OCI-LY3 (cell line): ENCODE measurements around the gene POLR3H.
A peak's percentile ranks its signal among the peaks of the same experiment; 100 is the strongest.

Experiments
- H2AFZ ChIP-seq: fragments of 200-600, 300-600 bp; shearing (Covaris generic); 2 replicates; pipeline ENCODE4 v1.6.0; 2014; ENCODE audit warnings: antibody characterized with exemption, low read depth, low read length
- H3K27ac ChIP-seq: fragments of 200-600, 300-600 bp; sonication (generic); 2 replicates; pipeline ENCODE4 v1.5.1; 2014; ENCODE audit warnings: mild to moderate bottlenecking, low read length, moderate library complexity, mixed read lengths
- H3K27me3 ChIP-seq: fragments of 200-600, 300-600 bp; sonication (generic); 2 replicates; pipeline ENCODE4 v1.6.1; 2014; ENCODE audit warnings: low read depth, low read length, mixed read lengths
- H3K36me3 ChIP-seq: fragments of 200-600, 300-600 bp; sonication (generic); replicated peaks from 2 replicates; pipeline ENCODE3; 2014; ENCODE audit warnings: low read depth, low read length, mixed read lengths
- H3K4me1 ChIP-seq: fragments of 300-600, 200-600 bp; sonication (generic); 2 replicates; pipeline ENCODE4 v1.6.1; 2014; ENCODE audit warnings: low read length, mixed read lengths
- H3K4me2 ChIP-seq: fragments of 200-600, 300-600 bp; sonication (generic); 2 replicates; pipeline ENCODE4 v1.6.1; 2014; ENCODE audit warnings: low read length, mixed read lengths
- H3K4me3 ChIP-seq: fragments of 300-600, 200-600 bp; sonication (generic); 2 replicates; pipeline ENCODE4 v1.5.1; 2014; ENCODE audit warnings: antibody characterized with exemption, mild to moderate bottlenecking, low read length, moderate library complexity
- H3K79me2 ChIP-seq: fragments of 300-600, 200-600 bp; shearing (Covaris generic); 2 replicates; pipeline ENCODE4 v1.6.1; 2014; ENCODE audit warnings: mild to moderate bottlenecking, low read length, mixed read lengths
- H3K9ac ChIP-seq: fragments of 300-600, 200-600 bp; shearing (Covaris generic); 2 replicates; pipeline ENCODE4 v1.6.0; 2014; ENCODE audit warnings: mild to moderate bottlenecking, low read length, moderate library complexity
- H3K9me3 ChIP-seq: fragments of 200-600, 300-600 bp; shearing (Covaris generic); 2 replicates; pipeline ENCODE4 v1.6.1; 2014; ENCODE audit warnings: low read length, mixed read lengths; ENCODE audit not compliant: insufficient read depth
- H4K20me1 ChIP-seq: fragments of 200-600, 300-600 bp; sonication (generic); 2 replicates; pipeline ENCODE4 v1.6.1; 2016; ENCODE audit warnings: low read length, mixed read lengths; ENCODE audit not compliant: insufficient read depth
- EZH2phosphoT487 ChIP-seq: fragments of 200-600 bp; shearing (Covaris generic); IDR thresholded peaks from 2 replicates; pipeline ENCODE4 v1.6.1; 2018; ENCODE audit warnings: antibody characterized with exemption, mixed run types, low read depth
- TF ChIP-seq, protein P1 (sequence below): fragments of 200-600, 300-600 bp; sonication (generic); IDR thresholded peaks from 2 replicates; pipeline ENCODE4 v1.5.1; 2014; ENCODE audit warnings: antibody characterized with exemption, low read length, low read depth

Gene POLR3H

DNA sequence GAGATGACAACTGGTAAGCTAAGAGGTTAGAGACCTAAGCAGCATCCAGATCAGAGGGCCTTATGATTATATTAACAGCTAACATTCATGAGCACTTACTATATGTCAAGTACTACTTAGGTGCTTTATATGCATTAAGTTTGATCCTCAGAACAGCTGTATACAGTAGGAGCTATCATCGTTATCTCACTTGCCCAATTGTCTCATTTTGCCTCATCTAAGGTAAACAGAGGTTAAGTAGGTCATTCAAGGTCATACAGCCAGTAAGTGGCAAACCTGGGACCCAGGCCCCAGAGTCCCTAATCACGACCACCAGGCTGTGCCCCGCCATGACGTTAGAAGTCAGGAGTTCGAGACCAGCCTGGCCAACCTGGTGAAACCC, 4.6 kb upstream of the POLR3H start:
- Histone ChIP-seq H3K9ac (no peak overlapping the region), H3K4me2 (no peak overlapping the region), H3K79me2 (peaks cover 5% of the 10 kb centered on the region)

DNA sequence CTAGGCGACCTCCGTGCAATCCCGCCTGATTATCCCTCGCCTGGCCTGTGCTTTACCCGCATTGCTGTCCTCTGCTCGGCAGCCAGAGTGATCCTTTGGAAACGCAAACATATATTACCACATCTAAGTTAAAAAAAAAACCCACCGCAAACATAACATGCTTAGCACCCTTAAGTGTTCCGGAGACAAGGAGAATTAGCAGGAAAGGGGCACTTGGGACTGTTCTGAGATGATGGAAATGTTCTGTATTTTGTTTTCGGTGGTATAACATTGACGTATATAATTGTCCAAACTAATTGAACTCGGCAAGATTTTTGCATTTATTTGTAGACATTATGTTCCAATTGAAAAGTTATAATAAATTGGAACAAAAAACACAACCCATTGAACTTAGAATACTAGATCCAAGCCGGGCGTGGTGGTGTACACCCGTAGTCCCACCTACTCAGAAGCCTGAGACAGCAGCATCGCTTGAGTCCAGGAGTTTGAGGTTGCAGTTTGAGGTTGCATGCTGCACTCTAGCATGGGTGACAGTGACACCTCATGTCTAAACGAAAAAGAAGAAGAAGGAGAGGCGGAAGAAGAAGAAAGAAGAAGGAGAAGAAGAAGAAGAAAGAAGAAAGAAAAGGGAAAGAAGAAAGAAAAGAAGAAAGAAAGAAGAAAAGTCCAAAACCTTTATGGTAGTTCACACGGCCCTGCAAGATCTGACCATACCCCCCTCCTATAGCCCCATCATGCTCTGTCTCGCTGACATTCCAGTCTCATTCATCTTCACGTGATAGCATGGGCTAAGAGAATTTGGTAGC, 604 bp upstream of the POLR3H start:
- peaks cover 44% of the 10 kb centered on the region for H3K79me2 ChIP-seq
- H3K9me3 ChIP-seq, result no peaks in the 10 kb centered on the region
- H3K36me3 ChIP-seq, result peaks cover 15% of the 10 kb centered on the region
- H3K4me1 ChIP-seq, result peaks cover 19% of the 10 kb centered on the region
- TF ChIP-seq, protein P1, sequence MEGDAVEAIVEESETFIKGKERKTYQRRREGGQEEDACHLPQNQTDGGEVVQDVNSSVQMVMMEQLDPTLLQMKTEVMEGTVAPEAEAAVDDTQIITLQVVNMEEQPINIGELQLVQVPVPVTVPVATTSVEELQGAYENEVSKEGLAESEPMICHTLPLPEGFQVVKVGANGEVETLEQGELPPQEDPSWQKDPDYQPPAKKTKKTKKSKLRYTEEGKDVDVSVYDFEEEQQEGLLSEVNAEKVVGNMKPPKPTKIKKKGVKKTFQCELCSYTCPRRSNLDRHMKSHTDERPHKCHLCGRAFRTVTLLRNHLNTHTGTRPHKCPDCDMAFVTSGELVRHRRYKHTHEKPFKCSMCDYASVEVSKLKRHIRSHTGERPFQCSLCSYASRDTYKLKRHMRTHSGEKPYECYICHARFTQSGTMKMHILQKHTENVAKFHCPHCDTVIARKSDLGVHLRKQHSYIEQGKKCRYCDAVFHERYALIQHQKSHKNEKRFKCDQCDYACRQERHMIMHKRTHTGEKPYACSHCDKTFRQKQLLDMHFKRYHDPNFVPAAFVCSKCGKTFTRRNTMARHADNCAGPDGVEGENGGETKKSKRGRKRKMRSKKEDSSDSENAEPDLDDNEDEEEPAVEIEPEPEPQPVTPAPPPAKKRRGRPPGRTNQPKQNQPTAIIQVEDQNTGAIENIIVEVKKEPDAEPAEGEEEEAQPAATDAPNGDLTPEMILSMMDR, result no peak
- TF ChIP-seq EZH2phosphoT487, result no peak
- peaks cover 18% of the 10 kb centered on the region; the same call in 1 of the 2 replicates for H4K20me1 ChIP-seq
- H2AFZ ChIP-seq, result peak overlapping the region; percentile 85
- no peak overlapping the region for H3K27ac ChIP-seq
- H3K4me2 ChIP-seq, result peak overlapping the region; percentile 98
- H3K4me3 ChIP-seq, result peak overlapping the region; percentile 89
- peak overlapping the region; percentile 50 for H3K9ac ChIP-seq
- H3K27me3 ChIP-seq, result no peaks in the 10 kb centered on the region

More for the DNA sequence above, 4.6 kb upstream of the POLR3H start:
- no peaks in the 10 kb centered on the region for H4K20me1 ChIP-seq
- no peaks in the 10 kb centered on the region for H3K27me3 ChIP-seq
- H2AFZ ChIP-seq, result no peak overlapping the region
- no peak overlapping the region for H3K27ac ChIP-seq
- no peaks in the 10 kb centered on the region for H3K36me3 ChIP-seq
- H3K4me1 ChIP-seq, result peaks cover 9% of the 10 kb centered on the region
- H3K9me3 ChIP-seq, result no peaks in the 10 kb centered on the region
- no peak overlapping the region for H3K4me3 ChIP-seq
- TF ChIP-seq, protein P1, result no peak
- TF ChIP-seq EZH2phosphoT487, result no peak

DNA sequence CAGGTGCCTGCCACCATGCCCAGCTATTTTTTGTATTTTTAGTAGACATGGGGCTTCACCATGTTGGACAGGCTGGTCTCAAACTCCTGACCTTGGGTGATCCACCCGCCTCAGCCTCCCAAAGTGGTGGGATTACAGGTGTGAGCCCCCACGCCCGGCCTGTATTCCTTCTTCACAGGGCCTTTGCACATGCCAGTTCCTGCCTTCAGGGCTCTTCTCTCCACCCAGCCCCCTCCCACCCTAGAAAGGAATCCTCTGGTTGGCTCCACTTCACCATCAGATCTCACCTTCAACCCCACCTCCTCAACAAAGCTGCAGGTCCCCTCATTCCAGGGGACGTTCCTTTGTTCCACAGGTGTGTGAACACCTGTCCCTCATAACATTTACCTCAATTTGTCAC, 2.0 kb downstream of the POLR3H start:
- Histone ChIP-seq H3K79me2 (peaks cover 65% of the 10 kb centered on the region), H3K9me3 (no peaks in the 10 kb centered on the region), H3K4me2 (peak overlapping the region; percentile 98; the same call in 1 of the 2 replicates), H4K20me1 (peaks cover 18% of the 10 kb centered on the region; the same call in 1 of the 2 replicates), H3K9ac (no peak overlapping the region), H3K36me3 (peaks cover 28% of the 10 kb centered on the region), H3K4me3 (no peak overlapping the region), H3K27ac (no peak overlapping the region), H3K27me3 (no peaks in the 10 kb centered on the region), H2AFZ (no peak overlapping the region), H3K4me1 (peaks cover 19% of the 10 kb centered on the region)
- TF ChIP-seq, protein P1, result no peak
- no peak for TF ChIP-seq EZH2phosphoT487

DNA sequence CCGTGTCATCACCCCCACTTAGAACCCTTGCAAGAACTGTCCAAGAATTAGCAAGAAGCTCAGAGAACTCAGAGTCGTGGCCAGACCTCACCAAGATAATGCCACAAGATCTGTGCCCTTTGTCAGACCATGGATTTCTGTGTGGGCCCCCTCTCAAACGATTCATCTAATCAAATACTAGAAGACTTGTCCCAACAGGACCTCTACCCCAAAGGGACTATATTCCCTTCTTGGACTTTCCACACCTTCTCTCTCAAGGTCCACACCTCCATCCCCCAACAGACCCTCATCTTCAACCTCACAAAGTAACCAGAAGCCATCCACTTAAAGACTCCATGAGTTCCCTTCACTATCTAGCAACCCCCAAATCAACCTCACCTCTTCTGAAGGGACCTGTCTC, 2.8 kb downstream of the POLR3H start:
- Histone ChIP-seq H3K4me1 (peaks cover 19% of the 10 kb centered on the region), H3K27me3 (no peaks in the 10 kb centered on the region), H3K4me2 (no peak overlapping the region), H4K20me1 (peaks cover 18% of the 10 kb centered on the region; the same call in 1 of the 2 replicates), H3K27ac (no peak overlapping the region), H3K79me2 (peaks cover 69% of the 10 kb centered on the region), H3K36me3 (peaks cover 28% of the 10 kb centered on the region), H3K4me3 (no peak overlapping the region), H2AFZ (no peak overlapping the region), H3K9me3 (no peaks in the 10 kb centered on the region), H3K9ac (no peak overlapping the region)
- TF ChIP-seq EZH2phosphoT487, result no peak
- TF ChIP-seq, protein P1, result no peak
